Endothelial cell (in vitro differentiated cells): ENCODE results near the gene OR5D13. TPM values are rescaled to one million over a fixed set of nuclear protein-coding genes. Genes with fewer than 3 reads are reported as not detected.

Experiments used
- DNase-seq: peaks from one replicate; pipeline ENCODE4 v3.0.0; 2021; ENCODE audit warnings: low spot score
- H3K27ac Mint-ChIP-seq: one replicate; pipeline ENCODE4 v1.8.0; 2021; ENCODE audit warnings: mixed read lengths, inconsistent platforms; ENCODE audit not compliant: unreplicated experiment
- H3K27me3 Mint-ChIP-seq: one replicate; pipeline ENCODE4 v1.8.0; 2021; ENCODE audit warnings: mild to moderate bottlenecking, moderate library complexity, mixed read lengths, inconsistent platforms; ENCODE audit not compliant: unreplicated experiment
- H3K36me3 Mint-ChIP-seq: one replicate; pipeline ENCODE4 v1.8.0; 2021; ENCODE audit warnings: mild to moderate bottlenecking, low read depth, mixed read lengths, inconsistent platforms; ENCODE audit not compliant: unreplicated experiment
- H3K4me1 Mint-ChIP-seq: one replicate; pipeline ENCODE4 v1.8.0; 2021; ENCODE audit warnings: mild to moderate bottlenecking, mixed read lengths, inconsistent platforms; ENCODE audit not compliant: unreplicated experiment
- H3K4me3 Mint-ChIP-seq: one replicate; pipeline ENCODE4 v1.8.0; 2021; ENCODE audit warnings: mild to moderate bottlenecking, mixed read lengths, inconsistent platforms; ENCODE audit not compliant: unreplicated experiment
- H3K9me3 Mint-ChIP-seq: one replicate; pipeline ENCODE4 v1.8.0; 2021; ENCODE audit warnings: mixed read lengths, inconsistent platforms; ENCODE audit not compliant: unreplicated experiment
- CTCF ChIP-seq: fragments of 200-600 bp; sonication (generic); IDR thresholded peaks from one replicate; pipeline ENCODE4 v1.5.0; 2021; ENCODE audit warnings: antibody characterized with exemption; ENCODE audit not compliant: unreplicated experiment
- long read RNA-seq: library from polyadenylated mRNA; unstranded; transcript quantifications from one replicate; pipeline ENCODE4 v2.0.0, GENCODE V29; 2020; ENCODE audit not compliant: unreplicated experiment
- total RNA-seq: library from RNA; stranded (reverse); fragmentation: NEBNext Ultra II Directional; extraction: Animal tissue kit (Norgen Biotek cat#: 25700); gene quantifications from one replicate; pipeline ENCODE4 v1.2.1, GENCODE V29; 2021; ENCODE audit not compliant: unreplicated experiment

OR5D13 gene
- not detected for total RNA-seq
- long read RNA-seq, result 0 reads

- Mint-ChIP-seq H3K4me1 (no peaks in the 10 kb centered on the region), H3K27me3 (no peaks in the 10 kb centered on the region), H3K9me3 (peaks cover 22% of the 10 kb centered on the region), H3K27ac (no peak within 1 kb of the TSS), H3K4me3 (no peak within 1 kb of the TSS), H3K36me3 (no peaks in the 10 kb centered on the region)
- no peak for DNase-seq
- TF ChIP-seq CTCF, result no peak
These were observed at the start of gene OR5D13 for GRCh38 chr11:55773138-55773537. OR5D13 (plus strand) TSS chr11:55773438; CDS start chr11:55773438, 0 bp downstream.

GRCh38 chr11:55726715-55727324 lies 46.4 kb upstream of the OR5D13 start:
- no peaks in the 10 kb centered on the region for H3K36me3 Mint-ChIP-seq
- peaks cover 13% of the 10 kb centered on the region for H3K9me3 Mint-ChIP-seq
- no peak for DNase-seq
- TF ChIP-seq CTCF, result peak; percentile 54
- no peak overlapping the region for H3K27ac Mint-ChIP-seq
- peaks cover 3% of the 10 kb centered on the region for H3K27me3 Mint-ChIP-seq
- H3K4me1 Mint-ChIP-seq, result no peaks in the 10 kb centered on the region
- no peak overlapping the region for H3K4me3 Mint-ChIP-seq

GRCh38 chr11:55732936-55733335 lies 40.3 kb upstream of the OR5D13 start:
- H3K36me3 Mint-ChIP-seq, result peaks cover 10% of the 10 kb centered on the region
- H3K27ac Mint-ChIP-seq, result no peak overlapping the region
- H3K9me3 Mint-ChIP-seq, result peaks cover 20% of the 10 kb centered on the region
- no peak for TF ChIP-seq CTCF
- H3K4me3 Mint-ChIP-seq, result no peak overlapping the region
- DNase-seq, result no peak
- H3K27me3 Mint-ChIP-seq, result no peaks in the 10 kb centered on the region
- no peaks in the 10 kb centered on the region for H3K4me1 Mint-ChIP-seq

GRCh38 chr11:55791606-55792005 lies 18.4 kb downstream of the OR5D13 start:
- TF ChIP-seq CTCF, result no peak
- DNase-seq, result no peak
- Mint-ChIP-seq H3K4me3 (no peak overlapping the region), H3K4me1 (no peaks in the 10 kb centered on the region), H3K27me3 (peaks cover 1% of the 10 kb centered on the region), H3K36me3 (peaks cover 4% of the 10 kb centered on the region), H3K9me3 (peaks cover 30% of the 10 kb centered on the region), H3K27ac (no peak overlapping the region)

- no peak overlapping the region for H3K4me3 Mint-ChIP-seq
- H3K4me1 Mint-ChIP-seq, result no peaks in the 10 kb centered on the region
- no peaks in the 10 kb centered on the region for H3K36me3 Mint-ChIP-seq
- peaks cover 20% of the 10 kb centered on the region for H3K9me3 Mint-ChIP-seq
- H3K27me3 Mint-ChIP-seq, result peaks cover 3% of the 10 kb centered on the region
- TF ChIP-seq CTCF, result no peak
- DNase-seq, result no peak
- no peak overlapping the region for H3K27ac Mint-ChIP-seq
These were observed 20.1 kb downstream of the OR5D13 start for GRCh38 chr11:55793321-55793720.
